OCI-M2 (cell line): ENCODE results near the gene EEIG2.
"Not testable (repeated sequence)": the region's sequence is repeated elsewhere in the genome, so short reads cannot be mapped to it uniquely, and the experiment has no call there.

ENCODE experiments used
- DNase-seq: peaks from one replicate; lab custom pipeline; 2025; ENCODE audit not compliant: unreplicated experiment; lab: John Stamatoyannopoulos, UW

EEIG2 gene

GRCh38 chr1:108559215-108560186 is at the start of gene EEIG2:
Gene EEIG2 (plus strand): TSS chr1:108560100. CDS start chr1:108560429, 329 bp downstream.
- DNase-seq: peak; percentile 80

GRCh38 chr1:108511764-108512163 is 48.1 kb upstream of the EEIG2 start:
- no peak for DNase-seq

GRCh38 chr1:108512239-108513043 is 47.5 kb upstream of the EEIG2 start:
- no peak for DNase-seq

- DNase-seq: no peak
Observed at GRCh38 chr1:108513044-108513415, 46.9 kb upstream of the EEIG2 start.

GRCh38 chr1:108513914-108514313 is 46.0 kb upstream of the EEIG2 start:
- DNase-seq: not testable (repeated sequence)

GRCh38 chr1:108517301-108517897 is 42.5 kb upstream of the EEIG2 start:
- not testable (repeated sequence) for DNase-seq

GRCh38 chr1:108521990-108522393 is 37.9 kb upstream of the EEIG2 start:
- no peak for DNase-seq

- no peak for DNase-seq
Observed at GRCh38 chr1:108523829-108524228, 36.1 kb upstream of the EEIG2 start.

GRCh38 chr1:108524676-108525075 is 35.2 kb upstream of the EEIG2 start:
- no peak for DNase-seq

- DNase-seq: no peak
Observed at GRCh38 chr1:108527135-108527534, 32.8 kb upstream of the EEIG2 start.

- DNase-seq: no peak
Observed at GRCh38 chr1:108527837-108528236, 32.1 kb upstream of the EEIG2 start.

GRCh38 chr1:108531444-108531843 is 28.5 kb upstream of the EEIG2 start:
- DNase-seq: no peak

- DNase-seq: no peak
Observed at GRCh38 chr1:108532730-108533129, 27.2 kb upstream of the EEIG2 start.

GRCh38 chr1:108533351-108534083 is 26.4 kb upstream of the EEIG2 start:
- no peak for DNase-seq

GRCh38 chr1:108534759-108535158 is 25.1 kb upstream of the EEIG2 start:
- DNase-seq: no peak

- not testable (repeated sequence) for DNase-seq
Observed at GRCh38 chr1:108535315-108535897, 24.5 kb upstream of the EEIG2 start.

- not testable (repeated sequence) for DNase-seq
Observed at GRCh38 chr1:108536021-108536420, 23.9 kb upstream of the EEIG2 start.

- DNase-seq: not testable (repeated sequence)
Observed at GRCh38 chr1:108536791-108537190, 23.1 kb upstream of the EEIG2 start.

GRCh38 chr1:108537976-108538375 is 21.9 kb upstream of the EEIG2 start:
- DNase-seq: no peak

GRCh38 chr1:108540977-108541376 is 18.9 kb upstream of the EEIG2 start:
- no peak for DNase-seq
